C4-2B (cell line): ENCODE measurements around the gene RAB40A.

Experiments
- CTCF ChIP-seq: fragments of 450-650 bp; conservative IDR thresholded peaks from 2 replicates; pipeline ENCODE4 v1.5.1; 2017; ENCODE audit warnings: mild to moderate bottlenecking
- ZFX ChIP-seq: fragments of 450-650 bp; IDR thresholded peaks from 2 replicates; pipeline ENCODE4 v1.6.1; 2017

DNA sequence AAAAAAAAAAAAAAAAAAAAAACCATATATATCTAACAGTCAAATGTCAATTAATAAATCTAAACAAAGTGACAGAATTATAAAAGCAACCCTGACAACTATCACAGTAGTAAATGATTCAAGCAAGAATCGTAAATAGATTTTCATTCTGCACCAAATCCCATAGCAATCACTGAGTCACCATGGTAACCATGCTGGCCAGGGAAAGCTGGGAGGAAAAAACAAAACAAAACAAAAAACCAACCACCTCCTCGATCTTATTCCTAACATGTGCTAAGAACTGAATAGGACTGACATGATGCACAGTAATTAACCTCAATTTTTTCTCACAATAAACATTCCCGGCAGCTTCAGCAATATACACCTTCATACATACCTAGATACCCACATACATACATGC lies 30.6 kb upstream of the RAB40A start:
- no peak for TF ChIP-seq CTCF
- TF ChIP-seq ZFX: no peak
